Stimulated activated CD4-positive, alpha-beta T cell treated with anti-CD3 and anti-CD28 coated beads, Interleukin-15, amount 100 ng/mL, for 1 hour (primary cell): ENCODE data around the gene GARRE1.
"Not testable (repeated sequence)": the region's sequence is repeated elsewhere in the genome, so short reads cannot be mapped to it uniquely, and the experiment has no call there.

Experiments
- DNase-seq, 2 donors: peaks; one replicate each; pipeline ENCODE4 v3.0.0-alpha.2; 2020; ENCODE audit warnings: low read depth in 1 of 2, low spot score in 1 of 2

GARRE1 gene

DNA sequence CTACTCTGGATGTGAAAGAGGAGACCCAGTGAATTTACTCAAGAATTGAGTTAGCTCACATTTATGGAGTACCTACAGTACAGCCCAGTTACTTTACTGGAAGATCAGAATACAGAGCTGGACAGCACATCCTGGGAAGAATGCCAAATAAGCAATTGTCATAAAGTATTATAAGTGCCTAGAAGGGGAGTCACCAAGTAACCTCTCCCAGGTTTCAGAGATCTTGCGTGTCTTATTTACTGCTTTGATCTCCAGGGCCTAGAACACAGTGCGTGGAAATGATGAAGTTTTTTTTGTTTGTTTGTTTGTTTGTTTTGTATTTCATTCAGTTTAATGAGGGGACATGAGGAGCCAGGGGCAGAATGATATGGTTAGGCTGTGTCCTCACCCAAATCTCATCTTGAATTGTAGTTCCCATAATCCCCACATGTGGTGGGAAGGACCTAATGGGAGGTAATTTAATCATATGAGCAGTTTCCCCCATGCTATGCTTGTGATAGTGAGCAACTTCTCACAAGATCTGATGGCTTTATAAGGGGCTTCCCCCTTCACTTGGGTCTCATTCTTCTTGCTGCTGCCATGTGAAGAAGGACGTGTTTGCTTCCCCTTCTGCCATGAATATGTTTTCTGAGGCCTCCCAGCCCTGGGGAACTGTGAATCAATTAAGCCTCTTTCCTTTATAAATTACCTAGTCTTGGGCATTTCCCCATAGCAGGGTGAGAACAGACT lies 5.2 kb downstream of the GARRE1 start:
- no peak for DNase-seq

DNA sequence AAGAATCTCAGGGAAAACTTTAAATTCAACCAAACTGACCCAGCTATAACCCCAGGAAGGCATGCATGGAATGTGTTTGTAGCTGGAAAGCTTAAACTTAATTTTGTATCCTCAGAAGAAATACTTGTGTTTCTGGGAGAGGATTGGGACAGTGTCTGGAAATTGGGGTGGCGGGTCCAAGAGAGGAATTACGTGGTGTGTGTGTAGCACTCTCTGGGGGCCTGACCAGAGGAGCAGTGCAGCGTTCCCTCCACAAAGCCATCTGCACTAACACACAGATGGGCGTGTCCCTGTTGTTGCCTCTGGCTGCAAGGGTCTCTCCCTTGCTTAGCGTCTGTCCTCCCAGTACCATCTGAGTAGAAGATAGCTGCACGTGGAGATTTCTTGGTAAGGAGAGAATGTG lies 6.4 kb downstream of the GARRE1 start:
- DNase-seq = no peak

DNA sequence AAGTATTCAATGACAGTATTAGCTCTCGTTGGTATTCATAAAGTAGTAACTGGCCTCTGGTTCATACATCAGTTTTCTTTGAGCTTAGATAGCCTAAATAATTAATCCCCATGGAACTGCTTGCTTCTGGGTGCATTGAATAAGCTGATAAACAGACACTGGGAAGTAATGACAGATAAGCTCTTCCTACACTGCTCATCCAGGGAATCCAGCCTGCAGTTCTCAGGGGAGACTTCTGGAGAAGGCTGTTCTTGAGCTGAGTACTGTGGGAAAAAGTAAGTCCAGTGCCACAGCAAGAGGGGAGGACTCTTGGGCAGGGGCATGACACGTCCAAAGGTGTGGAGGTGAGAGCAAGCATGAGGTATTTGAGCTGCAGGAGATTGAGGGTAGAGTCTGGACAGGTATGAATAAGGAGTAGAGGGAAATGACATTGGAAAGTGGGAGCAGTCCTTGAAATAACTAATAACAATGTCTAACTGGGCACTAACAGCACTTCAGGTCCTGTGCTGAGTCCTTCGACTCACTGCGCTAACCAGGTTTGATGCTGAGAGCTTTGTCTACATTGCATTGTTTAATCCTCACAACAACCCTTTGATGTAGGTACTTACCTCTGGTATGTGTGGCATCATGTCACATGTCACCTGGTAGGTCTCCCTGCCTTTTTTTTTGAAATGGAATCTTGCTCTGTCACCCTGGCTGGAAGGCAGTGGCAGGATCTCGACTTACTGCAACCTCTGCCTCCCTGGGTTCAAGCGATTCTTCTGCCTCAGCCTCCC lies 7.2 kb downstream of the GARRE1 start:
- DNase-seq = no peak

GRCh38 chr19:34263745-34264237 lies 9.4 kb downstream of the GARRE1 start:
- no peak for DNase-seq

DNA sequence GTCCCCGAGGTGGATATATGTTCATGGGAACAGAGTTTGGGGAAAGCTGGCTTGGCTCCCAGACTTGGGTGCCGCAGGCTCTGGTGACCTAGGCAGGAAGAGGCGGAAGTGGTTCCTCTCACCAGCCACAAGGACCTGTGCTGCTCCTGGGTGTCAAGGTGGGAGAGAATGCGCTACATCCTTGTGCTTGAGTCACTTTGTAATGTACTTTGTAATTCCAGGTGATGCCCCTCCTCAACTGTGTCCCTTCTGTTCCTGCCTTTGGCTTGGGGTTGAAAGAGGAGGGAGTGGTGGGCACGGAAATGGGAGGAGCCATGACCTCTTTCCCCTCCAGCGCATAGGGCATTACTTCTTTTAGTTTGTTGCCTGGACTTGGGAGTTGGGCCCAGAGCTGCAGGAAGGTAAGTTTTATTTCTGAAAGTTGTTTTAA lies 10.9 kb downstream of the GARRE1 start:
- no peak for DNase-seq

GRCh38 chr19:34269081-34269480 lies 14.7 kb downstream of the GARRE1 start:
- no peak for DNase-seq

GRCh38 chr19:34269489-34269888 lies 15.1 kb downstream of the GARRE1 start:
- no peak for DNase-seq

GRCh38 chr19:34269968-34270621 lies 15.7 kb downstream of the GARRE1 start:
- peak; percentile 25 to 51 for DNase-seq

DNA sequence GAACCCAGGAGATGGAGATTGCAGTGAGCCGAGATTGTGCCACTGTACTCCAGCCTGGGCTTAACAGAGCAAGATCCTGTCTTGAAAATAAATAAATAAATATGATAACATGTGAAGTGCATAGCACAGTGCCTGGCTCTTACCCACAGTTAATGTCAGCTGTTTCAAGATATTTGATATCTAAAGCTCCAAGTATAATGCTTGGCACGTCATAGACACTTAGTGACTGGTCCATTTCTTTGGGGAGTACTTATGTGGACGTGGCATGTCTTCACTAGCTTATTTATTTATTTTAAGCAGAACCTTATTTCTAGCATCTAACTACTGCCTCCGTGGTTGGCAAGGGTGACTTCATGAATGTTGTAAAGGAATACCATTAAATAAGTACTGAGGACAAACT lies 18.8 kb downstream of the GARRE1 start:
- no peak for DNase-seq

GRCh38 chr19:34274284-34274826 lies 20.0 kb downstream of the GARRE1 start:
- no peak for DNase-seq

DNA sequence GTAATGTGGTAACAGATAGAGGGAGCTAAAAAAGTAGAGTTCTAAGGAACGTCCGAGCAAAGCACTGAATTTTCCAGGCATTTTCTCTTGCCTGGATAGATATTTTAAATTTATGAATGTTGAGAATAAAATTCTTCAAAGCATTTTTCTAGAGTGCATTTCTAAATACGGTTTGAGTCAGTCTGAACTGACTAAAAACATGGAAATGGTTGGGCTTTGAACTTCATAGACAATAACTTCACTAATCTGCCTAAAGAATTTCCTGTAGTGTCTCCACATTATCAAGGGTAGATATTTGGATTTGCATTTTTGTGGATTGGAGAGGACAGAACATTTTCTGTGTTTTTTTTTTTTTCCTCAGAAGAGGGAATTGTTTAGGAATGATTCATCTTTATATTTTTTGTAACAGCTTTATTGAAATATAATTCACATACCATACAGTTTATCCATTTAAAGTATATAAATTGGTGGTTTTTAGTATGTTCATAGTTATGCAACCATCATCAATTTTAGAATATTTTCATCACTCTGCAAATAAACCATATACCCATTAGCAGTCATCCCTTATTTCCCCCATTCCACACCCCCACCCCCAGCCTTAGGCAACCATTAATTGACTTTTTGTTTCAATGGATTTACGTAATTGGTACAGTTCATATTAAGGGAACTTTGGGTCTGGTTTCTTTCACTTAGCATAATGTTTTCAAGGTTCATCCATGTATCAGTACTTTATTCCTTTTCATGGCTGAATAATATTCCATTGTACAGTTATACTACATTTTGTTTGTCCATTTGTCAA lies 20.7 kb downstream of the GARRE1 start:
- DNase-seq = no peak

GRCh38 chr19:34275705-34276104 lies 21.4 kb downstream of the GARRE1 start:
- no peak for DNase-seq

DNA sequence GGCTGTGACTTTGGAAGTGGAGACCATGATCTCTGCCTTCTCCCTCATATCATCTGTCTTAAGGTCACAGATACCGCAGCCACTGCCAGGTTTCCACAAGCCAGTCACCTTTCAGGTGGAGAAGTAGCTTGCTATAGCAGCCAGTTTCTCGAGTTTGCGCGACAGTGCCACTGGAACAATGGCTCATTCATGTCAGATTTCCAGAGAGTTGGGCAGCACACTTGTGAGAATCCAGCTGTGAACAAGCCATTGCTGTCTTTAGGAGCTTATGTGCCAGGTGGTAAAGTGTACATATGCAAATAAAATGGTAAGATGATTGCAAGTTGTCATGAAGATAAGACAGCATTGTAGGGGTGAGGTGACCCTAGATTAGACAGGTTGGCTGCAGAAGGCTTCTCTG lies 22.3 kb downstream of the GARRE1 start:
- DNase-seq = no peak

DNA sequence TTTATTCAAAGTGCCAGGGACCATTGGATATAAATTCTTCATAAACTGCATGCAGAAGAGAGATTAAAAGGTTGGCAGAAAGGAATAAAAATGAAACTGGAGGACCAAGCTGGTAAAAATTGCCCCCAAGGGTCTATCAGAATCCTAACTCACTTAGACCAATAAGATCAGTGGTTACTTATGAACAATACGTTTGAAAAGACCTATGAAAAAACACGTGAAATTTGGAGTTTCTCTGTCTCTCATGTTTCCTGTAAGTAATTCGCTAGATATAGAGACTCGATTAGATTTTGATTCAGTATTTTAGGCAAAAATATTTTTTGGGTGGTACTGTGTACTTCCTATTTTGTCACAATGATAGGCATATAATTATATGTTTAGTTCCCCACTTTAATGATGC lies 22.9 kb downstream of the GARRE1 start:
- DNase-seq = no peak

DNA sequence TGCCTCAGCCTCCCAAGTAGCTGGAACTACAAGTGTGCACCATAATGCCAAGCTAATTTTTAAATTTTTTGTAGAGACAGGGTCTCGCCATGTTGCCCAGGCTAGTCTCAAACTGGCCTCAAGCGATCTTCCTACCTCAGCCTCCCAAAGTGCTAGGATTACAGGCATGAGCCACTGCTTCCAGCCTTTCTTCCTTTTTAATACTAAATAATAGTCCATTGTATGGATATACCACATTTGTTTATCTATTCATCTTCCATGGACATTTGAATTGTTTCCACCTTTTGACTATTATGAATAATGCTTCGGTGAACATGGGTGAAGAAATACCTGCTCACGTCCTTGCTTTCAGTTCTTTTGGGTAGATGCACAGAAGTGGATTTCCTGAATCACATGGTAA lies 24.4 kb downstream of the GARRE1 start:
- DNase-seq = no peak

- not testable (repeated sequence) for DNase-seq
Measured at GRCh38 chr19:34281444-34281843, 27.1 kb downstream of the GARRE1 start.

DNA sequence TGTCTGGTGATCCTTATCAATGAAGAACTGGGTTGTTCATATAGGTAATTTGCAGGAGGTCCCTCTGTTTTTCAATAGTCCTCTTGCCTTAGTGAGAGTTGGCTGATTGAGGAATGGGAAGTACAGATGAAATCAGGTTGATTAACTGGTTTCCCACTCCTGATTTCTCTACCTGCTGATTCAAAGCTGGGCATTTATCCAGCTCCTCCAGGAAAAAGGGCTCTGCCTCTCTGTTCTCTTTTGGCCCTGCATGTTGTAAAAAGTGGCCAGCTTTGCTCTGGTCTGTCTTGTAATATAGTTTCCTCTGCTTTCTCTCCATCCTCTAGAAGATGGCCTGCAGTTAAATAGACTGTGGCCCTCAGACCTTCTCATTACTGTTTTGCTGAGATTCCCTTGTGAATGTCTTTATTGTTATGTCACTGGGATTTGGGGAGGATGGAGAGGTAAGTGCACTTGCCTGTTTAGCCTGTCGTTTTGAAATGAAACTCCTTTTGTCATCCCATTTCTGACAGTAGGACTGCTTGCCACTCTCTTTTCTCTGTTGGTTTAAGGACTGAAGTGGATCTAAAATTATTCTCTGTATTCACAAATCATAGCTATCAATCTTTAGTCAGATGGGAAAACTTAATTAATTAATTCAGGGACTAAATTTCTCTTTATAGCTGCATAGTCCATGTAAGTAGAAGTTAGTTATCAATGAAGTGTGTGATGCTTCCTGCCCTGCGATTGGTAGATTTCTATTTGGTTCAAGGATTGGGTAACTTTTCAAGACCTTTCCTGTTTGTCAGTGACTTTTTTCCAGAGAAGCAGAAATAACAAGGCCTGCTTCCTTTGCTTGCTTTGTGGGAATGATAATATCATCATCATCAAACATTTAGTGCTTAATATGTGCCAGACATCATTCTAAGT lies 28.5 kb downstream of the GARRE1 start:
- no peak for DNase-seq

- DNase-seq = no peak
Measured at GRCh38 chr19:34284505-34284904, 30.2 kb downstream of the GARRE1 start.

GRCh38 chr19:34287662-34288140 lies 33.3 kb downstream of the GARRE1 start:
- DNase-seq = no peak

DNA sequence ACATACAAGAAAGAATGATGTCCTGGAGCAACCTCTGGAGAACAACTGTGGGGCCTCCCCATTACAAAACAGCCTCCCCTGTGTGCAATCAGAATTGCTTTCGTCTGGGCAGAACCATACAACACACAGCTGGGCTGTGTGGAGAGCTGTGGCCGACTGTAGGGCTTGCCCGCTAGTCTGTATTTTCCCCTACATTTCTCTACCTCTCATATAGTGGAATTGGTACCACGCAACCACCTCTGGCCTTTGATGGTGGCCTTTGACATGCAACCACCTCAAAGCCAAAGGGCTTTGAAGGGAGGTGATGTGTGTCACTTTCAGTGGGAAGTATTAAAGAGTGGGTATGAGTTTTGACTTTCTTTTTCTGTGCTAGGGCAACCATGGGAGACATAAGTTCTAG lies 34.0 kb downstream of the GARRE1 start:
- no peak for DNase-seq
